Thyroid gland (tissue), 4 donors: Measurements from ENCODE around the gene TBX6.

Source experiments
- CTCF ChIP-seq, 6 experiments: fragments of 200-600 bp in 3 of 6; fragments of 450-650 bp in 3 of 6; sonication (generic) in 3 of 6; IDR thresholded peaks; one replicate each; pipeline ENCODE4 v1.5.1; 2016 to 2019; ENCODE audit warnings: antibody characterized with exemption in 6 of 6, mild to moderate bottlenecking in 2 of 6, inconsistent platforms in 1 of 6, moderate library complexity in 1 of 6
- POLR2A ChIP-seq, 2 donors: fragments of 450-650 bp; IDR thresholded peaks; one replicate each; pipeline ENCODE4 v1.6.1; 2017; ENCODE audit warnings: antibody characterized with exemption in 2 of 2, mild to moderate bottlenecking in 2 of 2, moderate library complexity in 1 of 2

GRCh38 chr16:30127993-30128392 lies 36.3 kb upstream of the TBX6 start:
- TF ChIP-seq CTCF (IDR thresholded peaks at IDR 0.05), result no peak
- TF ChIP-seq POLR2A (IDR thresholded peaks at IDR 0.05), result no peak
